Measurements from ENCODE around the gene SAPCD1.
A peak's percentile ranks its signal among the peaks of the same experiment; 100 is the strongest.

- TF ChIP-seq POLR2A (IDR thresholded peaks at IDR 0.05) (no peak), POLR2AphosphoS5 (IDR thresholded peaks at IDR 0.05) (peak in 1 of 3 donors; percentile 20)
These were observed 44.8 kb upstream of the SAPCD1 start for GRCh38 chr6:31717499-31718222.
